SK-N-SH treated with all-trans-retinoic acid at 6 μM for 48 hours (cell line): ENCODE results near the gene GALM.

Experiments
- ATAC-seq: fragments of 200-7000 bp; cut with Tn5 transposase; 3 replicates; pipeline ENCODE4 v1.9.1; 2020; ENCODE audit warnings: mild to moderate bottlenecking, moderate library complexity
- ARNTL ChIP-seq: fragments of 450-650 bp; formaldehyde crosslinking; IDR thresholded peaks from 2 replicates; pipeline ENCODE4 v1.5.0; 2020; ENCODE audit warnings: low read depth, mild to moderate bottlenecking, moderate library complexity, borderline replicate concordance
- BACH2 ChIP-seq: fragments of 250-450 bp; sonication (Bioruptor Pico); IDR thresholded peaks from 2 replicates; pipeline ENCODE4 v1.9.0; 2021; ENCODE audit warnings: mild to moderate bottlenecking, borderline replicate concordance
- ESRRG ChIP-seq: fragments of 250-450 bp; sonication (Bioruptor Pico); IDR thresholded peaks from 2 replicates; pipeline ENCODE4 v1.6.1; 2021; ENCODE audit warnings: mild to moderate bottlenecking
- ISL1 ChIP-seq: fragments of 250-450 bp; sonication (Bioruptor Pico); IDR thresholded peaks from 2 replicates; pipeline ENCODE4 v2.1.2; 2022; ENCODE audit warnings: mild to moderate bottlenecking, moderate library complexity
- OSR1 ChIP-seq: fragments of 250-450 bp; sonication (Bioruptor Pico); IDR thresholded peaks from 2 replicates; pipeline ENCODE4 v1.8.0; 2022; ENCODE audit warnings: moderate library complexity, mild to moderate bottlenecking, inconsistent platforms
- RARB ChIP-seq: fragments of 250-450 bp; sonication (Bioruptor Pico); IDR thresholded peaks from 2 replicates; pipeline ENCODE4 v1.8.0; 2021; ENCODE audit warnings: mild to moderate bottlenecking, moderate library complexity
- TCF4 ChIP-seq: fragments of 250-450 bp; sonication (Bioruptor Pico); IDR thresholded peaks from 2 replicates; pipeline ENCODE4 v1.8.0; 2021; ENCODE audit warnings: mild to moderate bottlenecking, moderate library complexity, borderline replicate concordance
- ZC3H10 ChIP-seq: fragments of 250-450 bp; sonication (Bioruptor Pico); IDR thresholded peaks from 2 replicates; pipeline ENCODE4 v1.5.1; 2021; ENCODE audit warnings: mild to moderate bottlenecking, moderate library complexity
- ZFP3 ChIP-seq: fragments of 250-450 bp; sonication (Bioruptor Pico); IDR thresholded peaks from 2 replicates; pipeline ENCODE4 v1.5.0; 2020; ENCODE audit warnings: mild to moderate bottlenecking, moderate library complexity
- ZFP30 ChIP-seq: fragments of 450-650 bp; formaldehyde crosslinking; IDR thresholded peaks from 2 replicates; pipeline ENCODE4 v1.5.0; 2022; ENCODE audit warnings: mild to moderate bottlenecking, moderate library complexity
- ZNF565 ChIP-seq: fragments of 450-650 bp; formaldehyde crosslinking; conservative IDR thresholded peaks from 2 replicates; pipeline ENCODE4 v1.5.0; 2020; ENCODE audit warnings: low read depth, mild to moderate bottlenecking, moderate library complexity
- ZNF8 ChIP-seq: fragments of 450-650 bp; formaldehyde crosslinking; IDR thresholded peaks from 2 replicates; pipeline ENCODE4 v1.5.0; 2020; ENCODE audit warnings: mild to moderate bottlenecking, moderate library complexity
- TF ChIP-seq, protein P1 (sequence below): fragments of 250-450 bp; sonication (Bioruptor Pico); IDR thresholded peaks from 2 replicates; pipeline ENCODE4 v1.5.1; 2021; ENCODE audit warnings: mild to moderate bottlenecking, moderate library complexity
- TF ChIP-seq, protein P2 (sequence below): fragments of 250-450 bp; sonication (Bioruptor Pico); IDR thresholded peaks from 2 replicates; pipeline ENCODE4 v1.5.0; 2020; ENCODE audit warnings: mild to moderate bottlenecking, moderate library complexity
- TF ChIP-seq, protein P3 (sequence below): fragments of 250-450 bp; sonication (Bioruptor Pico); IDR thresholded peaks from 2 replicates; pipeline ENCODE4 v1.8.0; 2021; ENCODE audit warnings: low read depth, mild to moderate bottlenecking, moderate library complexity, borderline replicate concordance
- TF ChIP-seq, protein P4 (sequence below): fragments of 250-450 bp; sonication (Bioruptor Pico); IDR thresholded peaks from 2 replicates; pipeline ENCODE4 v1.8.0; 2020; ENCODE audit warnings: mild to moderate bottlenecking, moderate library complexity, borderline replicate concordance

GALM gene

DNA sequence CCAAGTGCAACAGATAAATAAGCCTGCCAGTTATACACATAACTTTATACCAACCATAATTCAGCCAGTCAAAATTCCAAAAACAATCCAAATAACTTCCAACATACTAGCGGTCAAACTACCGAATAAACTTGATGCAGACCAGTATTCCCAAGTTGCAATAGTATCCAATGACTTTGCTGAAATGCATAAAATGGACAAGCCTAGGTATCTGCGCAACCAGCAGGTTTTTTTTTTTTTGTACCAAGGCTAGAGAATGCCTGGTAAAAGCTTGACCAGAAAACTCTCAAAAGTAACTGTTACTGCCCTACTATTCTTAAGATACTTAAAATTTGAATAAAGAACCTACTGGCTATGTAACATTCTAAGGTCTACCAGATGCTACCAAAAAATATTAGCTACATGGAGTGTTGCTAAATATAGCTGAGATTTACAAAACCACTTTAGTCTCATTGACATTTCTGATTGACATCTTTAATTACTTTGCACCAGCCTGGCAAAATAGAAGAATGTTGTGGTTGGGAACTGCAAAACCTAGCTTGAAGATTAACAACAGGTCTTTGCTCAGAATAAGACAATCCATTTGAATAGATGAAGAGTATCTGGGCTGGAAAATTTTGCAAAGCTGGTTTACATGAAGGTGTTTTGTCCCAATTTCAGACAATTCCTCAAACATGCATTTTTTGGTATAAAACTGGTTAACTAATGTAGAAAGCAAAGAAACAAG lies 77.9 kb downstream of the GALM start:
- TF ChIP-seq RARB (CRISPR knock-in tag) (no peak), OSR1 (CRISPR knock-in tag) (no peak), ZNF8 (CRISPR knock-in tag) (no peak), ZC3H10 (CRISPR knock-in tag) (no peak), ARNTL (no peak), ZFP30 (CRISPR knock-in tag) (no peak), ZFP3 (CRISPR knock-in tag) (no peak), BACH2 (CRISPR knock-in tag) (no peak)
- TF ChIP-seq, protein P1, sequence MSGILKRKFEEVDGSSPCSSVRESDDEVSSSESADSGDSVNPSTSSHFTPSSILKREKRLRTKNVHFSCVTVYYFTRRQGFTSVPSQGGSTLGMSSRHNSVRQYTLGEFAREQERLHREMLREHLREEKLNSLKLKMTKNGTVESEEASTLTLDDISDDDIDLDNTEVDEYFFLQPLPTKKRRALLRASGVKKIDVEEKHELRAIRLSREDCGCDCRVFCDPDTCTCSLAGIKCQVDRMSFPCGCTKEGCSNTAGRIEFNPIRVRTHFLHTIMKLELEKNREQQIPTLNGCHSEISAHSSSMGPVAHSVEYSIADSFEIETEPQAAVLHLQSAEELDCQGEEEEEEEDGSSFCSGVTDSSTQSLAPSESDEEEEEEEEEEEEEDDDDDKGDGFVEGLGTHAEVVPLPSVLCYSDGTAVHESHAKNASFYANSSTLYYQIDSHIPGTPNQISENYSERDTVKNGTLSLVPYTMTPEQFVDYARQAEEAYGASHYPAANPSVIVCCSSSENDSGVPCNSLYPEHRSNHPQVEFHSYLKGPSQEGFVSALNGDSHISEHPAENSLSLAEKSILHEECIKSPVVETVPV (CRISPR knock-in tag): no peak
- TF ChIP-seq, protein P2, sequence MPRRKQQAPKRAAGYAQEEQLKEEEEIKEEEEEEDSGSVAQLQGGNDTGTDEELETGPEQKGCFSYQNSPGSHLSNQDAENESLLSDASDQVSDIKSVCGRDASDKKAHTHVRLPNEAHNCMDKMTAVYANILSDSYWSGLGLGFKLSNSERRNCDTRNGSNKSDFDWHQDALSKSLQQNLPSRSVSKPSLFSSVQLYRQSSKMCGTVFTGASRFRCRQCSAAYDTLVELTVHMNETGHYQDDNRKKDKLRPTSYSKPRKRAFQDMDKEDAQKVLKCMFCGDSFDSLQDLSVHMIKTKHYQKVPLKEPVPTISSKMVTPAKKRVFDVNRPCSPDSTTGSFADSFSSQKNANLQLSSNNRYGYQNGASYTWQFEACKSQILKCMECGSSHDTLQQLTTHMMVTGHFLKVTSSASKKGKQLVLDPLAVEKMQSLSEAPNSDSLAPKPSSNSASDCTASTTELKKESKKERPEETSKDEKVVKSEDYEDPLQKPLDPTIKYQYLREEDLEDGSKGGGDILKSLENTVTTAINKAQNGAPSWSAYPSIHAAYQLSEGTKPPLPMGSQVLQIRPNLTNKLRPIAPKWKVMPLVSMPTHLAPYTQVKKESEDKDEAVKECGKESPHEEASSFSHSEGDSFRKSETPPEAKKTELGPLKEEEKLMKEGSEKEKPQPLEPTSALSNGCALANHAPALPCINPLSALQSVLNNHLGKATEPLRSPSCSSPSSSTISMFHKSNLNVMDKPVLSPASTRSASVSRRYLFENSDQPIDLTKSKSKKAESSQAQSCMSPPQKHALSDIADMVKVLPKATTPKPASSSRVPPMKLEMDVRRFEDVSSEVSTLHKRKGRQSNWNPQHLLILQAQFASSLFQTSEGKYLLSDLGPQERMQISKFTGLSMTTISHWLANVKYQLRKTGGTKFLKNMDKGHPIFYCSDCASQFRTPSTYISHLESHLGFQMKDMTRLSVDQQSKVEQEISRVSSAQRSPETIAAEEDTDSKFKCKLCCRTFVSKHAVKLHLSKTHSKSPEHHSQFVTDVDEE (CRISPR knock-in tag): no peak
- TF ChIP-seq, all 23 proteins: peak for 0
- no peak for ATAC-seq

DNA sequence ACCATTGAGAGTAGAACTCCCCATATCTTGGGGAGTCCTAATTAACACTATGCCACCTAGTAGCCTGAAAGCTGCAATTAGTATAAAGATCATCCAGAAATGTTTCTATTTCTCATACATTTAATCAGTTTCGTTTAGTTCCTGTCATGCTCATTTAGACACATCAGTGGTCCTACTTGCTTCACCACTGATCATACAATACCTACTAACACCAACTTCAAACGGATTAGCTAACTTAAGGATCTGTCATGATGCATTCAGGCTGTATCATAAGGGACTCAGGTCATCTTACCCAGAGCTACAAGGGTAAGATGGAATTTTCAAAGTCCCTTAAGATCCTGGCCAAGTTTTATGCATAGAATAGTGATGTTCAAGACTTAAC lies 78.5 kb downstream of the GALM start:
- no peak for ATAC-seq
- TF ChIP-seq ARNTL (0 out of 2 replicates have a peak, but pooled peaks have one; percentile 19), ZNF565 (CRISPR knock-in tag) (no peak), ESRRG (0 out of 2 replicates have a peak, but pooled peaks have one; percentile 6)

DNA sequence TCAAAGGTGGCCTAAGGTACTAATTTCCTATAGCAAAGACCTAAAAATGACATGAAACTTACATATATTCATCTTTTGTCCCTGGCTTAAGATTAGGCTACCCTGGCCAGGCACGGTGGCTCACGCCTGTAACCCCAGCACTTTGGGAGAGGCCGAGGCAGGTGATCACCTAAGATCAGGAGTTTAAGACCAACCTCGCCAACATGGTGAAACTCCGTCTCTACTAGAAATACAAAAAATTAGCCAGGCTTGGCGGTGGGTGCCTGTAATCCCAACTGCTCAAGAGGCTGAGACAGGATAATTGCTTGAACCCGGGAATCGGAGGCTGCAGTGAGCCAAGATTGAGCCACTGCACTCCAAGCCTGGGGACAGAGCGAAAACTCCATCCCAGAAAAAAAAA lies 79.4 kb downstream of the GALM start:
- no peak for ATAC-seq

More for the DNA sequence above, 79.4 kb downstream of the GALM start:
- no peak for TF ChIP-seq ZFP30 (CRISPR knock-in tag)
- no peak for TF ChIP-seq ZFP3 (CRISPR knock-in tag)
- TF ChIP-seq, protein P3, sequence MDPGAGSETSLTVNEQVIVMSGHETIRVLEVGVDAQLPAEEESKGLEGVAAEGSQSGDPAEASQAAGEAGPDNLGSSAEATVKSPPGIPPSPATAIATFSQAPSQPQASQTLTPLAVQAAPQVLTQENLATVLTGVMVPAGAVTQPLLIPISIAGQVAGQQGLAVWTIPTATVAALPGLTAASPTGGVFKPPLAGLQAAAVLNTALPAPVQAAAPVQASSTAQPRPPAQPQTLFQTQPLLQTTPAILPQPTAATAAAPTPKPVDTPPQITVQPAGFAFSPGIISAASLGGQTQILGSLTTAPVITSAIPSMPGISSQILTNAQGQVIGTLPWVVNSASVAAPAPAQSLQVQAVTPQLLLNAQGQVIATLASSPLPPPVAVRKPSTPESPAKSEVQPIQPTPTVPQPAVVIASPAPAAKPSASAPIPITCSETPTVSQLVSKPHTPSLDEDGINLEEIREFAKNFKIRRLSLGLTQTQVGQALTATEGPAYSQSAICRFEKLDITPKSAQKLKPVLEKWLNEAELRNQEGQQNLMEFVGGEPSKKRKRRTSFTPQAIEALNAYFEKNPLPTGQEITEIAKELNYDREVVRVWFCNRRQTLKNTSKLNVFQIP (CRISPR knock-in tag): no peak
- TF ChIP-seq, protein P2 (CRISPR knock-in tag): no peak
- TF ChIP-seq RARB (CRISPR knock-in tag): no peak
- no peak for TF ChIP-seq TCF4 (CRISPR knock-in tag)
- no peak for TF ChIP-seq ZNF565 (CRISPR knock-in tag)
- no peak for TF ChIP-seq ARNTL
- TF ChIP-seq ESRRG: no peak
- TF ChIP-seq, protein P4, sequence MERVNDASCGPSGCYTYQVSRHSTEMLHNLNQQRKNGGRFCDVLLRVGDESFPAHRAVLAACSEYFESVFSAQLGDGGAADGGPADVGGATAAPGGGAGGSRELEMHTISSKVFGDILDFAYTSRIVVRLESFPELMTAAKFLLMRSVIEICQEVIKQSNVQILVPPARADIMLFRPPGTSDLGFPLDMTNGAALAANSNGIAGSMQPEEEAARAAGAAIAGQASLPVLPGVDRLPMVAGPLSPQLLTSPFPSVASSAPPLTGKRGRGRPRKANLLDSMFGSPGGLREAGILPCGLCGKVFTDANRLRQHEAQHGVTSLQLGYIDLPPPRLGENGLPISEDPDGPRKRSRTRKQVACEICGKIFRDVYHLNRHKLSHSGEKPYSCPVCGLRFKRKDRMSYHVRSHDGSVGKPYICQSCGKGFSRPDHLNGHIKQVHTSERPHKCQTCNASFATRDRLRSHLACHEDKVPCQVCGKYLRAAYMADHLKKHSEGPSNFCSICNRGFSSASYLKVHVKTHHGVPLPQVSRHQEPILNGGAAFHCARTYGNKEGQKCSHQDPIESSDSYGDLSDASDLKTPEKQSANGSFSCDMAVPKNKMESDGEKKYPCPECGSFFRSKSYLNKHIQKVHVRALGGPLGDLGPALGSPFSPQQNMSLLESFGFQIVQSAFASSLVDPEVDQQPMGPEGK (CRISPR knock-in tag): no peak
- TF ChIP-seq, protein P1 (CRISPR knock-in tag): no peak
- no peak for TF ChIP-seq ISL1
